HCT116 (cell line): Measurements from ENCODE around the gene DENND5B. TPM values are rescaled to one million over a fixed set of nuclear protein-coding genes. Genes with fewer than 3 reads are reported as not detected.

Experiments
- ATAC-seq: fragments of 200-7000 bp; cut with Tn5 transposase; 2 replicates; pipeline ENCODE4 v1.9.1; 2020; ENCODE audit warnings: mild to moderate bottlenecking, moderate library complexity
- BruUV-seq: library from RNA; stranded (reverse); fragments of 400-500 nt; replicated peaks from 2 replicates; lab custom pipeline; 2021; lab: Mats Ljungman, UMichigan
- CTCF ChIA-PET: fragments of 300-600 bp; sonication (Branson Sonifier 250); formaldehyde crosslinking; loops from one replicate; lab custom pipeline; 2021; ENCODE audit warnings: antibody characterized with exemption; lab: Charles Lee
- POLR2A ChIA-PET: fragments of 300-600, 350-600 bp; sonication (Branson Sonifier 250); formaldehyde crosslinking; loops from one replicate; lab custom pipeline; 2021; ENCODE audit warnings: antibody characterized with exemption; lab: Charles Lee
- RAD21 ChIA-PET, 2 experiments: fragments of 300-600 bp; sonication (Branson Sonifier 250); formaldehyde crosslinking; loops; one replicate each; lab custom pipeline; 2023; ENCODE audit warnings: low total read pairs in 2 of 2; ENCODE audit not compliant: uncharacterized antibody in 2 of 2, unreplicated experiment in 2 of 2, low non-redundant PET in 1 of 2; lab: Charles Lee
- DNase-seq: peaks from one replicate; pipeline ENCODE4 v3.0.0-alpha.2; 2010; ENCODE audit warnings: low read depth, low spot score
- H2AFZ ChIP-seq: fragments of 200-600 bp; shearing (Covaris generic), sonication (generic); 2 replicates; pipeline ENCODE4 v1.6.1; 2017; ENCODE audit warnings: low read depth, mixed run types, mixed read lengths, antibody characterized with exemption, low read length; ENCODE audit not compliant: poor library complexity, severe bottlenecking
- H3K27ac ChIP-seq: 2 replicates; pipeline ENCODE4 v1.5.1; 2012; ENCODE audit warnings: low read depth, low read length
- H3K27me3 ChIP-seq: fragments of 200-600 bp; sonication (generic); 2 replicates; pipeline ENCODE4 v1.6.1; 2016; ENCODE audit warnings: mixed run types, low read length, mixed read lengths; ENCODE audit not compliant: insufficient read depth
- H3K36me3 ChIP-seq, 2 experiments: fragments of 200-500 bp in 1 of 2; fragments of 200-600 bp in 1 of 2; sonication (Bioruptor generic) in 1 of 2; sonication (generic) in 1 of 2; 2 replicates each; pipeline versions ENCODE4 v1.5.1 to v1.6.1; 2014 to 2016; ENCODE audit warnings: low read length in 2 of 2, inconsistent platforms in 1 of 2, mixed read lengths in 1 of 2, mixed run types in 1 of 2; ENCODE audit not compliant: insufficient read depth in 2 of 2, control insufficient read depth in 1 of 2
- H3K4me1 ChIP-seq, 2 experiments: fragments of 200-600 bp in 1 of 2; sonication (generic) in 1 of 2; 2 replicates each; pipeline versions ENCODE4 v1.5.1 to v1.6.1; 2012 to 2017; ENCODE audit warnings: low read length in 2 of 2, inconsistent platforms in 1 of 2, mild to moderate bottlenecking in 1 of 2, mixed read lengths in 1 of 2, mixed run types in 1 of 2, moderate library complexity in 1 of 2; ENCODE audit not compliant: insufficient read depth in 2 of 2, control insufficient read depth in 1 of 2
- H3K4me2 ChIP-seq: fragments of 200-600 bp; sonication (generic); 2 replicates; pipeline ENCODE4 v1.6.1; 2017; ENCODE audit warnings: mixed run types, low read length, mixed read lengths
- H3K4me3 ChIP-seq, 2 experiments: fragments of 200-600 bp in 1 of 2; sonication (generic) in 1 of 2; replicated peaks in 1 of 2; 2 replicates each; pipeline ENCODE4 v1.5.1; 2011 to 2016; ENCODE audit warnings: low read length in 2 of 2, control low read depth in 1 of 2, low read depth in 1 of 2, mild to moderate bottlenecking in 1 of 2, mixed read lengths in 1 of 2, mixed run types in 1 of 2
- H3K79me2 ChIP-seq: fragments of 200-600 bp; sonication (generic); 2 replicates; pipeline ENCODE4 v1.6.1; 2017; ENCODE audit warnings: mild to moderate bottlenecking, mixed run types, low read length, moderate library complexity, mixed read lengths; ENCODE audit not compliant: insufficient read depth
- H3K9ac ChIP-seq: fragments of 200-600 bp; sonication (generic); 2 replicates; pipeline ENCODE4 v1.6.1; 2016; ENCODE audit warnings: low read length, mixed read lengths
- H3K9me2 ChIP-seq: fragments of 200-600 bp; sonication (generic), shearing (Covaris generic); 2 replicates; pipeline ENCODE4 v1.6.1; 2017; ENCODE audit warnings: mixed run types, mild to moderate bottlenecking, moderate library complexity; ENCODE audit not compliant: insufficient read depth
- H3K9me3 ChIP-seq, 2 experiments: fragments of 200-500 bp in 1 of 2; fragments of 200-600 bp in 1 of 2; sonication (Bioruptor generic) in 1 of 2; sonication (generic) in 1 of 2; 2 replicates each; pipeline ENCODE4 v1.6.1; 2014 to 2017; ENCODE audit warnings: low read length in 2 of 2, mixed read lengths in 2 of 2, inconsistent platforms in 1 of 2, low read depth in 1 of 2, mild to moderate bottlenecking in 1 of 2, mixed run types in 1 of 2, moderate library complexity in 1 of 2; ENCODE audit not compliant: control insufficient read depth in 1 of 2, insufficient read depth in 1 of 2
- H4K20me1 ChIP-seq: fragments of 200-600 bp; sonication (generic), shearing (Covaris generic); 2 replicates; pipeline ENCODE4 v1.6.1; 2017; ENCODE audit warnings: mixed run types, mild to moderate bottlenecking, moderate library complexity; ENCODE audit not compliant: insufficient read depth
- CEBPB ChIP-seq: IDR thresholded peaks from 2 replicates; pipeline ENCODE4 v1.6.1; 2012; ENCODE audit warnings: low read depth
- EGR1 ChIP-seq: IDR thresholded peaks from 2 replicates; pipeline ENCODE4 v1.6.1; 2012; ENCODE audit warnings: low read depth
- ELF1 ChIP-seq: IDR thresholded peaks from 2 replicates; pipeline ENCODE4 v1.6.1; 2012; ENCODE audit warnings: low read depth, borderline replicate concordance
- EZH2 ChIP-seq: fragments of 200-600 bp; sonication (generic); IDR thresholded peaks from 2 replicates; pipeline ENCODE4 v1.6.1; 2017; ENCODE audit warnings: antibody characterized with exemption, mixed run types
- EZH2phosphoT487 ChIP-seq: fragments of 200-600 bp; IDR thresholded peaks from 2 replicates; pipeline ENCODE4 v1.6.1; 2018; ENCODE audit warnings: antibody characterized with exemption, borderline replicate concordance
- FOSL1 ChIP-seq: IDR thresholded peaks from 2 replicates; pipeline ENCODE4 v1.6.1; 2012; ENCODE audit warnings: low read depth
- JUND ChIP-seq: IDR thresholded peaks from 2 replicates; pipeline ENCODE4 v1.6.1; 2012
- POLR2A ChIP-seq: IDR thresholded peaks from 2 replicates; pipeline ENCODE4 v1.7.0; 2011; ENCODE audit warnings: borderline replicate concordance; ENCODE audit not compliant: insufficient read depth, insufficient read length; ENCODE audit errors: extremely low read depth
- POLR2AphosphoS5 ChIP-seq: IDR thresholded peaks from 2 replicates; pipeline ENCODE4 v1.6.1; 2011; ENCODE audit warnings: mild to moderate bottlenecking, low read depth, low read length, moderate library complexity
- RAD21 ChIP-seq: IDR thresholded peaks from 2 replicates; pipeline ENCODE4 v1.6.1; 2012; ENCODE audit warnings: low read depth, mild to moderate bottlenecking
- SIN3A ChIP-seq: IDR thresholded peaks from 2 replicates; pipeline ENCODE4 v1.6.1; 2012; ENCODE audit warnings: low read depth
- SRF ChIP-seq: IDR thresholded peaks from 2 replicates; pipeline ENCODE4 v1.6.1; 2012; ENCODE audit warnings: low read depth
- TCF7L2 ChIP-seq: IDR thresholded peaks from 2 replicates; pipeline ENCODE4 v1.7.0; 2011; ENCODE audit warnings: borderline replicate concordance, inconsistent platforms; ENCODE audit not compliant: insufficient read depth, insufficient read length; ENCODE audit errors: extremely low read depth
- ZFX ChIP-seq: fragments of 450-650 bp; IDR thresholded peaks from 2 replicates; pipeline ENCODE4 v1.6.1; 2017
- ZNF274 ChIP-seq: fragments of 200-500 bp; sonication (Bioruptor generic); IDR thresholded peaks from 2 replicates; pipeline ENCODE4 v1.6.1; 2014; ENCODE audit warnings: mild to moderate bottlenecking, low read depth, low read length, inconsistent platforms
- intact Hi-C: fragments of 100-400 bp; cut with micrococcal nuclease; formaldehyde crosslinking; loops from 2 replicates; pipeline ENCODE4 v1.10.0; 2022
- total RNA-seq: library from RNA; stranded (reverse); gene quantifications from one replicate; pipeline ENCODE4 v1.2.1, GENCODE V29; 2021; ENCODE audit not compliant: unreplicated experiment
- TF ChIP-seq, protein P1 (sequence below): IDR thresholded peaks from 2 replicates; pipeline ENCODE4 v1.6.1; 2011; ENCODE audit warnings: mild to moderate bottlenecking, low read length, moderate library complexity; ENCODE audit not compliant: insufficient replicate concordance; ENCODE audit errors: extremely low read depth
- TF ChIP-seq, protein P2 (sequence below): IDR thresholded peaks from 2 replicates; pipeline ENCODE4 v1.6.1; 2012
- TF ChIP-seq, protein P3 (sequence below), 3 experiments: fragments of 200-600 bp in 1 of 3; sonication (generic) in 1 of 3; IDR thresholded peaks in 2 of 3; conservative IDR thresholded peaks in 1 of 3; 2 replicates each; pipeline ENCODE4 v1.5.1; 2012 to 2017; ENCODE audit warnings: low read depth in 2 of 3, low read length in 2 of 3, antibody characterized with exemption in 1 of 3, borderline replicate concordance in 1 of 3, control low read depth in 1 of 3, mild to moderate bottlenecking in 1 of 3, mixed read lengths in 1 of 3, mixed run types in 1 of 3, moderate library complexity in 1 of 3; ENCODE audit not compliant: insufficient read depth in 1 of 3
- TF ChIP-seq, protein P4 (sequence below): IDR thresholded peaks from 2 replicates; pipeline ENCODE4 v1.6.1; 2012; ENCODE audit warnings: low read depth

The DENND5B gene
- total RNA-seq, 1 experiment from 2014 or later: 19.2 TPM

DNA sequence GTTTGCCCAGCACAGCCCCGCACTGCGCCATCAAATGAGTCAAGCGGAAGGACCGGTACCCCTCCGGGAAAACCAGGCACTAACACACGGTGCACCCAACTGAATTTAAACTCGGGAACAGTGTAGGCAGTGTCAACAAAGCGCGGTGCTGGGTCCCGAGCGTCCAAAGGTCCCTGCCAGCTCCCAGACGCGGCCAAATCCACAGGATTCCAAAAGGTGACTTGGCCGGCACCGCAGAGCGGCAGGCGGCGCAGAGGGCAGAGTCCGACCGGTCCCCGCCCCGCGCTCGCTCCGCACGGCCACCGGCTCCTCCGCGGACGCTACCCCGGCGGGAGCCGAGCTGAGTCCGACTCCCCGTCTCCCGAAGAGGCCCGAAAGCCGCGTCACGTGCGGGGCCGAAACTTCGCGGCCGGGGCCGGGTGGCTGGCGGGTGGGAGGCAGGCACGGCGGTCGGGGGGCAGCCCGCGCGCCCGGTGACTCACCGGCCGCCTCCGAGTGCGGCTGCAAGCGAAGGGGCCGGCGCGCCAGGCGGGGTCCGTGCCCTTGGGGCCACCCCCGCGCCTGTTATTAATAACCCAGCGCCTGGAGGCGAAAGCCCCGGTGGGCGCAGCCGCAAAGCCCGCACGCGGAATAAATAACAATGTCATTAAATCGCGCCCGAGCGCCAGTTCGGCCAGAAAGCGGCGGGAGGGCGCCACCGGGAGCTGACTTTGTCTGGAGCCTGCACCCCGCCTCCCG is 863 bp downstream of the DENND5B start:
- Histone ChIP-seq H3K79me2 (peaks cover 45% of the 10 kb centered on the region), H3K4me1 (peaks cover 36 to 39% of the 10 kb centered on the region in 2 experiments), H3K36me3 (no peaks in the 10 kb centered on the region), H4K20me1 (no peaks in the 10 kb centered on the region), H3K9me3 (no peaks in the 10 kb centered on the region), H2AFZ (no peak overlapping the region), H3K27me3 (no peaks in the 10 kb centered on the region), H3K4me3 (peak overlapping the region; percentile 50 to 74), H3K27ac (peak overlapping the region; percentile 99), H3K9me2 (no peaks in the 10 kb centered on the region), H3K4me2 (peak overlapping the region; percentile 82), H3K9ac (peak overlapping the region; percentile 77)
- ATAC-seq (peak; percentile 66), DNase-seq (peak; percentile 36)
- ChIA-PET RAD21 (interaction anchor here in 1 of 2 experiments (0.6 kb wide), 1 partner anchor 187 kb away, joined by 3 read pairs; no protein-coding TSS in a partner anchor), CTCF (no interaction called here), POLR2A (no interaction called here)
- BruUV-seq: no TSS peak
- intact Hi-C loops: no loop called here
- 0 out of 2 replicates have a peak, but pooled peaks have one; percentile 33 for TF ChIP-seq FOSL1
- no peak for TF ChIP-seq ZFX
- TF ChIP-seq, protein P1, sequence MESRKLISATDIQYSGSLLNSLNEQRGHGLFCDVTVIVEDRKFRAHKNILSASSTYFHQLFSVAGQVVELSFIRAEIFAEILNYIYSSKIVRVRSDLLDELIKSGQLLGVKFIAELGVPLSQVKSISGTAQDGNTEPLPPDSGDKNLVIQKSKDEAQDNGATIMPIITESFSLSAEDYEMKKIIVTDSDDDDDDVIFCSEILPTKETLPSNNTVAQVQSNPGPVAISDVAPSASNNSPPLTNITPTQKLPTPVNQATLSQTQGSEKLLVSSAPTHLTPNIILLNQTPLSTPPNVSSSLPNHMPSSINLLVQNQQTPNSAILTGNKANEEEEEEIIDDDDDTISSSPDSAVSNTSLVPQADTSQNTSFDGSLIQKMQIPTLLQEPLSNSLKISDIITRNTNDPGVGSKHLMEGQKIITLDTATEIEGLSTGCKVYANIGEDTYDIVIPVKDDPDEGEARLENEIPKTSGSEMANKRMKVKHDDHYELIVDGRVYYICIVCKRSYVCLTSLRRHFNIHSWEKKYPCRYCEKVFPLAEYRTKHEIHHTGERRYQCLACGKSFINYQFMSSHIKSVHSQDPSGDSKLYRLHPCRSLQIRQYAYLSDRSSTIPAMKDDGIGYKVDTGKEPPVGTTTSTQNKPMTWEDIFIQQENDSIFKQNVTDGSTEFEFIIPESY: no peak
- TF ChIP-seq ZNF274: no peak
- TF ChIP-seq EZH2: no peak
- peak; percentile 34 for TF ChIP-seq RAD21
- no peak for TF ChIP-seq EZH2phosphoT487
- no peak for TF ChIP-seq ELF1
- no peak for TF ChIP-seq SRF
- TF ChIP-seq CEBPB: no peak
- TF ChIP-seq, protein P2, sequence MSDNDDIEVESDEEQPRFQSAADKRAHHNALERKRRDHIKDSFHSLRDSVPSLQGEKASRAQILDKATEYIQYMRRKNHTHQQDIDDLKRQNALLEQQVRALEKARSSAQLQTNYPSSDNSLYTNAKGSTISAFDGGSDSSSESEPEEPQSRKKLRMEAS: peak; percentile 62
- TF ChIP-seq, protein P3, sequence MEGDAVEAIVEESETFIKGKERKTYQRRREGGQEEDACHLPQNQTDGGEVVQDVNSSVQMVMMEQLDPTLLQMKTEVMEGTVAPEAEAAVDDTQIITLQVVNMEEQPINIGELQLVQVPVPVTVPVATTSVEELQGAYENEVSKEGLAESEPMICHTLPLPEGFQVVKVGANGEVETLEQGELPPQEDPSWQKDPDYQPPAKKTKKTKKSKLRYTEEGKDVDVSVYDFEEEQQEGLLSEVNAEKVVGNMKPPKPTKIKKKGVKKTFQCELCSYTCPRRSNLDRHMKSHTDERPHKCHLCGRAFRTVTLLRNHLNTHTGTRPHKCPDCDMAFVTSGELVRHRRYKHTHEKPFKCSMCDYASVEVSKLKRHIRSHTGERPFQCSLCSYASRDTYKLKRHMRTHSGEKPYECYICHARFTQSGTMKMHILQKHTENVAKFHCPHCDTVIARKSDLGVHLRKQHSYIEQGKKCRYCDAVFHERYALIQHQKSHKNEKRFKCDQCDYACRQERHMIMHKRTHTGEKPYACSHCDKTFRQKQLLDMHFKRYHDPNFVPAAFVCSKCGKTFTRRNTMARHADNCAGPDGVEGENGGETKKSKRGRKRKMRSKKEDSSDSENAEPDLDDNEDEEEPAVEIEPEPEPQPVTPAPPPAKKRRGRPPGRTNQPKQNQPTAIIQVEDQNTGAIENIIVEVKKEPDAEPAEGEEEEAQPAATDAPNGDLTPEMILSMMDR (IDR thresholded peaks at IDR 0.05 in 2 of 3, conservative IDR thresholded peaks at IDR 0.05 in 1 of 3; ENCODE audit: borderline replicate concordance in 1 of 3, insufficient read depth in 1 of 3, low read depth in 2 of 3, low read length in 2 of 3): no peak
- TF ChIP-seq, protein P4, sequence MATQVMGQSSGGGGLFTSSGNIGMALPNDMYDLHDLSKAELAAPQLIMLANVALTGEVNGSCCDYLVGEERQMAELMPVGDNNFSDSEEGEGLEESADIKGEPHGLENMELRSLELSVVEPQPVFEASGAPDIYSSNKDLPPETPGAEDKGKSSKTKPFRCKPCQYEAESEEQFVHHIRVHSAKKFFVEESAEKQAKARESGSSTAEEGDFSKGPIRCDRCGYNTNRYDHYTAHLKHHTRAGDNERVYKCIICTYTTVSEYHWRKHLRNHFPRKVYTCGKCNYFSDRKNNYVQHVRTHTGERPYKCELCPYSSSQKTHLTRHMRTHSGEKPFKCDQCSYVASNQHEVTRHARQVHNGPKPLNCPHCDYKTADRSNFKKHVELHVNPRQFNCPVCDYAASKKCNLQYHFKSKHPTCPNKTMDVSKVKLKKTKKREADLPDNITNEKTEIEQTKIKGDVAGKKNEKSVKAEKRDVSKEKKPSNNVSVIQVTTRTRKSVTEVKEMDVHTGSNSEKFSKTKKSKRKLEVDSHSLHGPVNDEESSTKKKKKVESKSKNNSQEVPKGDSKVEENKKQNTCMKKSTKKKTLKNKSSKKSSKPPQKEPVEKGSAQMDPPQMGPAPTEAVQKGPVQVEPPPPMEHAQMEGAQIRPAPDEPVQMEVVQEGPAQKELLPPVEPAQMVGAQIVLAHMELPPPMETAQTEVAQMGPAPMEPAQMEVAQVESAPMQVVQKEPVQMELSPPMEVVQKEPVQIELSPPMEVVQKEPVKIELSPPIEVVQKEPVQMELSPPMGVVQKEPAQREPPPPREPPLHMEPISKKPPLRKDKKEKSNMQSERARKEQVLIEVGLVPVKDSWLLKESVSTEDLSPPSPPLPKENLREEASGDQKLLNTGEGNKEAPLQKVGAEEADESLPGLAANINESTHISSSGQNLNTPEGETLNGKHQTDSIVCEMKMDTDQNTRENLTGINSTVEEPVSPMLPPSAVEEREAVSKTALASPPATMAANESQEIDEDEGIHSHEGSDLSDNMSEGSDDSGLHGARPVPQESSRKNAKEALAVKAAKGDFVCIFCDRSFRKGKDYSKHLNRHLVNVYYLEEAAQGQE: no peak
- 0 out of 2 replicates have a peak, but pooled peaks have one; percentile 9 for TF ChIP-seq EGR1
- TF ChIP-seq POLR2AphosphoS5: peak; percentile 45
- TF ChIP-seq TCF7L2: no peak
- TF ChIP-seq SIN3A: peak; percentile 74; the same call in 1 of the 2 replicates
- peak; percentile 41; the same call in 1 of the 2 replicates for TF ChIP-seq JUND
- TF ChIP-seq POLR2A: peak; percentile 29
